Activated CD4-positive, alpha-beta T cell treated with anti-CD3 and anti-CD28 coated beads for 48 hours (primary cell): ENCODE measurements around the gene NAE1.
A peak's percentile ranks its signal among the peaks of the same experiment; 100 is the strongest.
"Not testable (repeated sequence)": the region's sequence is repeated elsewhere in the genome, so short reads cannot be mapped to it uniquely, and the experiment has no call there.

ENCODE experiments used
- DNase-seq: peaks from one replicate; pipeline ENCODE4 v3.0.0-alpha.2; 2020

NAE1 gene

DNA sequence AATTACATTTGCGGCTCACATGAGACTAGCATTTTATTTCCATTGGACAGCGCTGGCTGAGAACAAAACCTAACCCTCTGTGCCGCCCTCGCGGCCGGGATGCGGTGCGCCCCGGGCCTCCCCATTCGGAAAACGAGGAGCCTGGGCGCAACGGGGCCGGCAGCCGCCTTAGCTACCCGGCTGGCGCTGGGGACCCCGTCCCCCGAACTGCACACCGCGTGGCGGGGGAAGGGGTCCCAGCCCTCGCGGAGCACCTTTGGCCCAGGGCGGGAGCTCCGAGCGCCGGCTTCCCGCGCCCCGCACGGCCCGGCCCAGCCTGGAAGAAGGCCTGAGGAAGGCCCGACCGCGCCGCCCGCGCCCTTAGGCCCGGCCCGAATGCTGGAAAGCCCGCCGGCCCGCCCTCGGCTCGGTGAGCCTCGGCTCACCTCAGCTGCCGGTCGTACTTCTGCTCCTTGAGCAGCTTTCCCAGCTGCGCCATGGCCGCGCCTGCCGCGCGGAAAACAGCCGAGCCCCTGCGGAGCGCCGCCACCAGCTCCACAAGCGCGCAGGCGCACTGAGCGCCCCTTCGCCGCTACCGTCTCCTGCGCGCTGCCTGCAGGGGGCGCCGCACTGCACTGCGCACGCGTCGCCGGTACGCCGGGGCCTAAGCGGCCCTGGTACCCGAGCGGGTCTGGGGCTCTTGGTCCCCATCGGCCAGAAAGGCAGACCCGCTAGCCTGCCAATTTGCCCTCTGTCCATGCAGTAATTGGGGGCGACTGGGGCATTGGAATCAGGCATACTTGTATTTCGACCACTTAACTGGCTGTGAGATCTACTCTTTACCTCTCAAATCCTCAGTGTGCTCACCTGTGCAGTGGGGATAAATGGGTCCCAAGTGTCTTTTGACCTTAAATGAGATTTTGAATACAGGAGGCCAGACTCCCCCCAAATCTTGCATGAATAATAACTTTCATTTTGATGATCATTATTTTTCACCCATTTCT, at the start of gene NAE1:
NAE1 (minus strand) TSS at position 555 of the 983 bp plus-strand sequence; CDS start at position 478, 77 bp downstream.
- DNase-seq, result peak; percentile 91

DNA sequence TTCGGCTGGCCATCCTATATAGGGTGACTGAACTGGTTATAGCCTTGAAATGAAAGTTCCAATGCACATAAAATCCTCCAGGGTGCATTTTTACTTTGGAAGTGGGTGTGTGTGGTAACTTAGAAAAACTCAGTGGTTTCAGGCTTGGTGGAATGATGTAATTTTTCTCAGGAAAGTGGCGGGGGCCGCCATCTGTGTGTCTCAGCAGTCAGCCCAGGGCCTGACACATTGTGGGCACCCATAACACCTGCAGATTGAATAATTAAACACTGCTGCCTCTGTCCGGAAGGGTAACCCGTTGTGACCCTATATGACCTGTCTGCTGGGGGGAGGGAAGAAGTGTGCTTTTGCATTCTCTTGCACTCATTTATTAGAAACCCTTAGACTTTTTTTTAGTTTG, 47.3 kb upstream of the NAE1 start:
- peak; percentile 88 for DNase-seq

DNA sequence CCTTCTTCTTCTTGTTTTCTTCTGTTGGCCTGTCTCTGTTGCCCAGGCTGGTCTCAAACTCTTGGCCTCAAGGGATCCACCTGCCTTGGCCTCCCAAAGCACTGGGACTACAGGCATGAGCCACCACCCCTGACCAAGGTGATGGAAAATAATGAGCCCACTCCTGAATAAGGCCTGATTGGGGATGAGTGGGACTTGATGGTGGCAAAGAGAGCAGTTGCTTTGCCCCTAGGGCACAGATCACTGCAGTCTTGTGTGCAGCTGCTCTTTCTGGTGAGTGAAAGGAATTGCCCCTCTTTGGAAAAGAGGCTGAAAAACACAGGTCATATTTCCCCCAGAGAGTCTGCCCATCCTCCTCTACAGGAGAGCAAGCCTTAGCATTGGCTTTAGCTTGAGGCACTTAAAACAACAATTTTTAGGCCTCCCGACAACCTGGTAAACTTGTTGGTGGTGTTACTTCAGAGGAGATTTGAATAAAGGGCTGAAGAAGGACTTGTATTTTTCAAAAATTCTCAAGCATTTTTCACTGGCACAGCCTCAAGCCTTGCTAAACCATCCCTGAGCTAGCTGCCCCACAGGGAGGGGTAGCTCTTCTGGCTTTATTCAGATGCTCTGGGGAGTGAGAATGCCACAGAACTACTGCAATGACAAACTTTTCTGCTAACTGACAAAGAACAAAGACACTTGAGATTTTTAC, 43.5 kb upstream of the NAE1 start:
- peak; percentile 36 for DNase-seq

DNA sequence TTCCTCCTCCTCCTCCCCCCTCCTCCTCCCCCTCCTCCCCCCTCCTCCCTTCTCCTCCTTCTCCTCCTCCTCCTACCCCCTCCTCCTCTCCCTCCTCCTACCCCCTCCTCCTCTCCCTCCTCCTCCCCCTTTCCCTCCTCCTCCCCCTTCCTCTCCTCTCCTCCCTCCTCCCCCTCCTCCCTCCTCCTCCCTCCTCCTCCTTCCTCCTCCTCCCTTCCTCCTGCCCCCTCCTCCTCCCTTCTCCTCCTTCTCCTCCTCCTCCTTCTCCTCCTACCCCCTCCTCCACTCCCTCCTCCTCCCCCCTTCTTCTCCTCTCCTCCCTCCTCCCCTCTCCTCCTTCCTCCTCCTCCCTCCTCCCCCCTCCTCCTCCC, 42.9 kb upstream of the NAE1 start:
- DNase-seq, result no peak

DNA sequence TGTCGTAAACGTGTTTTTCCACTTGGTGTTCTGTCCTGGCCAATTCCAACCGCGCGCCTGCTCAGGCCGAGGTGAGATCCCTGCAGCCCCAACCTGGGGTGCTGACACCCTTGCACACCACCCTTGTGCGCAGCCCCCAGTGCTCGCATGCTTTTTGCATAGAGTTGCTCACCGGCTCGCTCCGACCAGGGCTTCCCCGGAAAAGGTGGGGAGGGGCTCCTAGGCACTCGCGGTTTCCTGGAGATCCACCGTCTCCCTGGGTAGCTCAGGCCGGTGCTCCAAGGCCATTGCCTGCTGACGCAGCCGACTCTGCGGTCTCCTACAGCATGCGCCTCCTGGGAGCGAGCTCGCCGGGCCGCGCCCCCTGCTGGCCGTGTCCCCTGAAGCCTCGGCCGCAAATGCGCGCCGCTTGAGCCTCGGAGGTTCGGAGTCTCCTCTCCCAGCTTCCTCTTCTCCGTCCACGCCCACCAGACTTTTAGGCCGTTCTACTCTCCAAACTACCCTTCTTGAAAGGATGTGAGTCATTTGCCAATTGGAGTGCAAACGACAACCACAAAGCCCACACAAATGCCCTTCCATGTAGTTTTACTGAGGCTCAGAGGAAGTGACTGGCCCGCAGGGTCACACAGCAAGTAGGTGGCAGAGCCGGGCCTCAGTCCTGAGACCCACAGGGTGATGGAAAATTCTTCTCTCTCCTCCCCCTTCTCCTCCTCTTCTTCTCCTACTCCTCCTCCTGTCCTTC, 42.3 kb upstream of the NAE1 start:
- peak; percentile 96 for DNase-seq

DNA sequence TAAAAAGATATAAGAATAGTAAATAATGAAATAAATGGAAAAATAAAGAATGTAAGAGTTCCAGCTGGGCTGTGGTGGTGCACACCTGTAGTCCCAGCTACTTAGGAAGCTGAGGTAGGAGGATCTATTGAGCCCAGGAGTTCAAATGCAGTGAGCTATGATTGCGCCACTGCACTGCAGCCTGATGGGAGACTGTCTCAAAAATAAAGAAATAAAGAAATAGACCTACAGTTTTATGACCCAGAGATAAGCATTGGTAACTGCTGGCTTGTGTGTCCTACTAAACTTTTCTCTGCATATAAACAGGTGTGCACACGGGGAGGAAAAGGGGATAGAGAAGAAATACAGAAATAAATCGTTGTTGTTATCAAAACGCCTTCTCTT, 41.8 kb upstream of the NAE1 start:
- DNase-seq, result no peak

DNA sequence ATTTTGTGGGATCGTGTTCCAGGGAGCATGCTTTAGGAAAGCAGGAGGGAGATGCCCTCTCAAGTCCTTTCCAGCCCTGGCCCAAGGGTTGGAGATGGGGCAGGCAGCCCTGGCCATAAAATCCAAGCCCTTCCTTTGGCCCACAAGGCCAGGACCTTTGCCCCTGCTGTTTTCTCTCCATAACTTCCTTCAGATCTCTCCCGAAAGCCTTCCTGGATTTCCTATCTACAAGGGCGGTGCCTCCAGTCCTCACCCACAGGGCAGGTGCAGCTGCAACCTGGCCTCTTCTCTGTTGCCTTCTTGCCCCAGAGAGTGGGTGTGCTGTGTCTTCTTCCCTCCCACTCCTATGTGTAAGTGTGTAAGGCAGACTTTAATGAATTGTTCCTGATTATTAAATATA, 41.1 kb upstream of the NAE1 start:
- DNase-seq, result no peak

DNA sequence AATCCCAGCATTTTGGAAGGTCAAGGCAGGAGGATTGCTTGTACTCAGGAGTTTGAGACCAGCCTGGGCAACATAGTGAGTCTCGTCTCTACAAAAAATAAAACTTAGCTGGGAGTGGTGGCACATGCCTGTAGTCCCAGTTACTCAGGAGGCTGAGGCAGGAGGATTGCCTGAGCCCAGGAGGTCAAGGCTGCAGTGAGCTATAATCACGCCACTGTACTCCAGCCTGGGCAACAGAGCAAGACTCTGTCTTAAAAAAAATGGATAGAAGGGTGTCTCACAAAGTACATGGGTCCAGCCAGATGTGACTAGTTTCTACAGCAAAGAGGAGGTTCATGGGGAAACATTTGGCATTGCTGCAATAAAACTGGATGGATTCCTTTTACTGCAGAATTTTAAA, 40.6 kb upstream of the NAE1 start:
- not testable (repeated sequence) for DNase-seq

DNA sequence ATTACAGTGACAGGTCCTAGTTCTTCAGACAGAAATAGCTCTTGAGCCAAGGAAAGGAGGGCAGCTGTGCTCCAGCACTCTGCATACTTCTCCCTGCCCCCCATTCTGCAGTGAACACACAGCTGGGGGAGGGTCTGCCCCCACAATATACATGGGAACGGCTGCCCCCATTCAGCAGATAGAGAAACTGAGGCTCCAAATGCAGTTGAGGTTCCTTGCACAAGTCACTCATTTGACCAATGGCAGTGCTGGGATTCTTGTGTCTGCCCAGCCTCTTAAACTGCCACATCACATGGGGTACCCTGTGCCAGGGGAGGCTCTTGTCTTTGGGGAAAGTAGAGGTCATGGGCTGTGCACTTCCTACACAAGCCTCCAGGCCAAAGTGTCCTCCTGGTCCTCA, 38.6 kb upstream of the NAE1 start:
- no peak for DNase-seq

DNA sequence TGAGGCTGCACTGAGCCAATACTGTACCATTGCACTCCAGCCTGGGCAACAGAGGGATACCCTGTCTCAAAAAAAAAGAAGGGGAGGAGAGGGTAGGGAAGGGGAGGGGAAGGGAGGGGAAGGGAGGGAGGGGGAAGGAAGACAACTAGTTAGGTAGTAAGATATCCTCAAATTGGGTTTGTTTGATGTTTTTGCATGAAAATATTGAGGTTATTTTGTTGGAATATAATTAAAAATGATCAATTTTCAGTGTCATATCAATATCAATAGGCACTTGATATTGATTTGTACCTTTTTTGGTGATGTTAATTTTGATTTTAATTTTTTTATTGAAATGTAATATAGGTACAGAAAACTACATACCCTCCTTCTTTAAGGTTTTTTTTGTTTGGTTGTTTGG, 32.9 kb upstream of the NAE1 start:
- no peak for DNase-seq

DNA sequence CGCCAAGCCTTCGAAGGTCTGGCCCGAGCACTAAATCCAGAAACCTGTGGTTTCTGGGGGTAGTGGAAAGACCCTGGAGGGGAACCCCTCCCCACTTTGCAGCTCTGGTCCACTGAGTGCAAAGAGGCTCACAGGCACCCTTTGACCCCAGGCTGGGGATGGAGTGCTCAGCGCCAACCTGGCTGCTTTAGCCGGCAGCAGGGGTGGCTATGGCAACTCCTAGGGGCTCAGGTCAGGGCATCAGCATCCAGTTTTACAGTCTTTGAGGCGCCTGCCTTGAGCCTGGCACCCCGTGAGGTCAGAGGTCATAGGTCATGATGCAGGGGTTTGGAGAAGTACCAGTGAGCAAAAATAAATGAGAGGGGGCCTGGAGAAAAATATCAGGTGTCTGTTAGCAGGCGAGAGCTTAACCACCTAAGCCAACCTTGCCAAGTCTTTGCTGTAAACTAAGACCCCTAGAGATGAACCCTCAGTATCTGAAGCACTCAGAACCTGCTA, 31.3 kb upstream of the NAE1 start:
- DNase-seq, result no peak

DNA sequence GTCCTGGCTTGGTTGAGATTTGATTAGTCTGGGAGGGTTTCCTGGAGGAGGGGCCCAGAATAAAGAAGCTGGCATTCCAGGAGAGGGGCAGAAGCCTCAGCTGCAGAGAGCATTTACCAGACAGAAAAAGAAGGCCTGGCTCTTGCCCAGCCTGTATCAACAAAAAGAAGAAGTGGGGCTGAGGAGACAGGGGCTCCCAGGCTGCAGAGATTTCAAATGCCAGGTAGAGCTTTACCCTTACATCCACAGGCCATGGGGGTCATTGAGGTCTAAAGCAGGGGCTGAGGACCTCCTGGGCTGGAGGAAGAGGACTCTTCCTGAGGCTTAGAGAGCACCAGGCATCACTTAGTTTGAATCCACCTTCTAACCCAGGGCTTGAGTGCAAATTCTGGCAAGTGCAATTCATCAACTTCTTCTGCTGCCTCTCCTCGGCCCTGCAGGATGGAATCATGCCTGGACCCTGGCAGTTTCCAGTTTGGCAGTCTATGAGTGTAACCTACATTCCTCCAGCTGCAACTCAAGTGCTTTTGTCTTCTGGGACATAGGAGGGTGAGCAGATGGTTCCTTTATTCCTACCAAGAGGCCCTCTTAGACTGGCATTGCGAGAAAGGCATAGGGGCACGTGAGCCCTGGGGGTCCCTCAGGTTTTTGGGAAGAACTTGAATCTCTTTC, 28.8 kb upstream of the NAE1 start:
- DNase-seq, result no peak

DNA sequence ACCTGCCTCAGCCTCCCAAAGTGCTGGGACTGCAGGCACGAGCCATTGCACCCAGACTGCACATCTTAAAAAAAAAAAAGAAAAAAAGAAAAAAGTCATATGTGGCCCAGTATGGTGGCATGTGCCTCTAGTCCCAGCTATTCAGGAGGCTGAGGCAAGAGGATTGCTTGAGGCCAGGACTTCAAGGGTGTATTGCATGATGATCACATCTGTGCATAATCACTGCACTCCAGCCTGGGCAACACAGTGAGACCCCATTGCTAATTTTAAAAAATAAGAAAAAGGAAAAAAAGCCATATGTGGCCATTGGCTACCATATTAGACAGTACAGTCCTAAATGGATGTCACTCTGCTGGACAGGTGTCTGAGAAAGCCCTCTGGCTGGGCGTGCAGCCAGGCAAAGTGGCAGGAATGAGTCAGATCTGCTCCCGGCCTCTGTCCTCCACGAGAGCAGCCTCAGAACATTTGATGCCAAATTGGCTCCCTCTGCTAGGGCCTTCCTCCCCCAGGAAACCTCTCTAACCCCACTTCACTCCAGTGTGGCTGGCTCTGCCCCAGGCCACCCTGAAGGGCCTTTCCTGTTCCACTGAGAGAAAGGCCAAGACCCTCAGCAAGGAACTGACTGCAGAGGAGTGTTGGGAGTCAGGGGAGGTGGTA, 28.1 kb upstream of the NAE1 start:
- no peak for DNase-seq

DNA sequence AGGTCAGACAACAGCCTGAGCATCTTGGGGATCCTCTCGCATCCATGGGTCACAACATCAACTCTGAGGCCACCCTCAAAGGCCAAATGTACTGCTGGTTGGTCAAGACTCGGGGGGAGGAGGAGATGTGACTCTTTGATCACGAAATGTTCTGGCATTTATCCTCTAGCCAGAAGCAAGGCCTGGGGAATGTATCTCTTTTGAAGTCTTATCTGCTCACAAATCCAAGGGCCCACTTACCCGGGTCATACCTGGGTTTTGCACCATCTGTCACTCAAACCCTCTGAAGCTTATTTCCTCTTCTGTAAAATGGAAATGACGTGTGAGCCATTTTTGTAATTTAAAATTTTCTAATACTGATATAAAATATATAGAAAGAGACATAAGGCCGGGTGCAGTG, 26.7 kb upstream of the NAE1 start:
- DNase-seq, result no peak

DNA sequence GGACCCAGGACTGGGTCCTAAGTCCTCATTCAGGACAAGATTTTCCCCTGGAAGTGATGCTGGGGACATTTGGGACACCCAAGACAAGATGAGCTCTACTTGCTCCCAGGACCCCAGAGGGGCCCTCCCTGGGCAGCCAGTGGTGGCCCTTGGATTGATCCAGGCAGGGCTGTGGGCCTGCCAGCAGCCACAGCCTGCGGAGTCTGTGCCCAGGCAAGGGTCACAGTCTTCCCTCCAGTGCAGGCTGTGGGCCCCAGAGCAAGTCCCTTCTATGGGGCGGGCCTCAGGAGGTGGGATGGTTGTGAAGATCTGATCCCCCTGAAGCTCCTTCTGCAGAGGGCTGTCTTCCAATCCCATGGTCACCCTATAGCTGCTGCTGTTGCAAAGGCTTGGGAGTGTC, 26.0 kb upstream of the NAE1 start:
- DNase-seq, result no peak

DNA sequence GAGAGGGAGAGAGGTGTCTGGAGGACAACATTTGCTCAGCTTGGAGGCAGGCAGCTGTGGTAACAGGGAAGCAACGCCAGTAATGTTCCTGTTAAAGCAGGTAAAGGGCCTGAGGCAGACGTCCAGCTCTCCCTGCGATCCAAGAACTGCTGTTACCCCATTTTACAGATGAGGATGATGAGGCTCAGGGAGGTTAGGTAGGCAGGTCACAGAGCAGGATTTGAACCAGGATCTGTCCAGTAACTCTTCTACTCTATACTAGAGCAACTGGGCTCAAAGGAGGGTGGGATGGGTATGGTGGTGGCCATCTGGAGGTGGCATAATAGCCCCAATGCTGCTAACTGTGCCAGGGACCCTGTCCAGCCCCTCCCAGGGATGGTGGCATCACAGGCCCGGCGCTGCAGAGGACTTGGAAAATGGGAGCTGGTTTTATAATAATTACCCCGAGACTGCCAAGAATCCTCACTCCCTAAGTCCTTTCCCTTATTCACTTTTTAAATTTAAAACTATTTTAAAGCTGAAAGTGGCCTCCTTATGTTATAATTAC, 25.5 kb upstream of the NAE1 start:
- no peak for DNase-seq

DNA sequence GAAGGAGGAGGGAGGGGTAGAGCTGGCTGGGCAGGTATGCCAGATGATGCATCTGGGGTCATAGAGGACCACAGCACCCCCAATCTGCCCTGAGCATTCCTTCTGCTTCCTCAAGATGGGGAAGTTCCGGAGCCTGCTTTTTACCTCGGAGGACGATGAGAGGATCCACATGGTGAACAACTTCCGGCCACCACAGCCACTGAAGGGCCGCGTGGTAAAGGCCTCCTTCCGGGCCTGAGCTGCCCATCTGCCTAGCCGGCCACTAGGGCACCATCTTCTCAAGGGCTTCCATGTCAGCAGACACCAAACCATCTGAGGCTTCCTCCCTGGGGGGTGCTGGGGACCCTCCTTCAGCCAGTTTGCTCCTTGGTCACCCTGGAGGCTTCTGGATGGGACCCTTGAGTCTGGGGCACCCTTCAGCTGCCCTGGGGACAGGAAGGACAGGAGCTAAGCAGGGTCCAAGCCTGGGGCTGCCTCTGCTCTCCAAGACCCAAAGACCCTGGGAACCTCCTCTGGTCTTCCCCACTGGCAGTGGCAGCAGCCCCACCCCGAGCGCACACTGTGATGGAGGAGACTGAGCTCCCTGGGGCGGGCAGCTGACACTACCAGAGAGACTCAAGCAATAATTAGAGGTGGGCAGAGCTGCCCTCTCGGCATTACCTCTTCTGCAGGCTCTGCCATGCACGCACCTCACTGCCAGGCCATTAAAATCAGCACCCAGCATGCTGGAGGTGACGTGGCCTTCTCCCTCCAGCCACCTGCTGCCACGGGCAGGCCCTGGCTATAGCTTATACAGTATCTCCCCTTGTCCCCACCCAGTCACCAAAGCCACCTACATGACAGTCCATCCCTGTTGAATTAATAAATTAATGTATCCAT, 22.7 kb upstream of the NAE1 start:
- no peak for DNase-seq

DNA sequence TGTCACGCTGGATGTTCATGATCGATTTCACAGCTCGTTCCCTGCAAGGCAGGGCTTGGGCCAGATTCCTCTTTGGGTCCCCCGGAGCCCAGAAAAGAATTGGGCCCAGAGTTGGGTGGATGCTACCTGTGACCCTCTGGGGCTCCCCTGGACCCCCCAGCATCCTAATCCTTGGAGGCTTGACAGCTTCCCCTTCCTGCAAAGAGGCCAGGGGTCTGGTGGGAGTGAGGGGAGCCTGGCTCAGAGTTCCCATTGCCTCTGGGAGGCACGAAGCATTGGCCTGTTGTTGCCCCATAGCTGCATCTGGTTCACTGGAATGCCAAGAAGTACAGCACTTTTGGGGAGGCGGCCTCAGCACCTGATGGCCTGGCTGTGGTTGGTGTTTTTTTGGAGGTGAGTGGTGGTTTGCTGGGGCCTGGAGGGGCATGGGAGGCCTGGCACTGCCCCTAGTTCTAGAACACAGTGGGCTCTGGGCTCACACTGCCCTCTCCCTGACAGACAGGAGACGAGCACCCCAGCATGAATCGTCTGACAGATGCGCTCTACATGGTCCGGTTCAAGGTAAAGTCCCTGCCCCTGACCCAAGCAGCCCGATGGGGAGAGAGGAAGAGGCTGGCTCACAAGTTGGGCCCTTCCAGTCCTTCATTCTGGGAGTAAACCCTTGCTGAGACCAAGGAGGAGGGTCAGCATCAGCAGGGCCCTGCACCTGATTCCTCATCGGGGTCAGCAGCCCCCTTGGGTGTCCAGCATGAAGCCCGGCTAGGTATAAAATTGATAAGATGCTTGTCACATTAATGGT, 20.6 kb upstream of the NAE1 start:
- no peak for DNase-seq

DNA sequence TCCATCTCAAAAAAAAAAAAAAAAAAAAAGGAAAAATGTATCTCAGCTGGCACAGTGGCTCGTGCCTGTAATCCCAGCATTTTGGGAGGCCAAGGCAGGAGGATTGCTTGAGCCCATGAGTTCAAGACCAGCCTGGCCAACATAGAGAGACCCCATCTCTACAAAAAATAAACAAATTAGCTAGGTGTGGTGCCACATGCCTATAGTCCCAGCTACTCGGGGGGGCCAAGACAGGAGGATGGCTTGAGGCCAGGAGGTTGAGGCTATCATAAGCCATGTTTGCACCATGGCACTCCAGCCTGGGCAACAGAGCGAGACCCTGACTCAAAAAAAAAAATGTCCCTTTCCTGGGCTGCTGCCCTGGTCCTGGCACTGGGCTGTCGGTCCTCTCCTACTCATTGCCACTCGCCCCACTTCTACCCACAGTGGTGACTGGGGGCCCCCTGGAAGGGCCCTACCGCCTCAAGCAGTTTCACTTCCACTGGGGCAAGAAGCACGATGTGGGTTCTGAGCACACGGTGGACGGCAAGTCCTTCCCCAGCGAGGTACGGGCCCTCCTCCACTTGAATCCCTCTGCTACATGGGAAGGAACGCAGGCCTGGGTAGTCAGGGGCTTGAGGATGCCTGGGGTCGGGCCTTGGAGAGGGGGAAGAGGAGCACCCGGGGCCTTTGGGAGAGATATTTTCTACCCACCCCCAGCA, 19.5 kb upstream of the NAE1 start:
- no peak for DNase-seq
